Kidney tubule cell (primary cell): Measurements from ENCODE around the gene CD40.
"Not testable (repeated sequence)": the region's sequence is repeated elsewhere in the genome, so short reads cannot be mapped to it uniquely, and the experiment has no call there.

ENCODE experiments used
- DNase-seq: peaks from one replicate; pipeline ENCODE4 v3.0.0-alpha.2; 2018; ENCODE audit warnings: low spot score

CD40 gene

DNA sequence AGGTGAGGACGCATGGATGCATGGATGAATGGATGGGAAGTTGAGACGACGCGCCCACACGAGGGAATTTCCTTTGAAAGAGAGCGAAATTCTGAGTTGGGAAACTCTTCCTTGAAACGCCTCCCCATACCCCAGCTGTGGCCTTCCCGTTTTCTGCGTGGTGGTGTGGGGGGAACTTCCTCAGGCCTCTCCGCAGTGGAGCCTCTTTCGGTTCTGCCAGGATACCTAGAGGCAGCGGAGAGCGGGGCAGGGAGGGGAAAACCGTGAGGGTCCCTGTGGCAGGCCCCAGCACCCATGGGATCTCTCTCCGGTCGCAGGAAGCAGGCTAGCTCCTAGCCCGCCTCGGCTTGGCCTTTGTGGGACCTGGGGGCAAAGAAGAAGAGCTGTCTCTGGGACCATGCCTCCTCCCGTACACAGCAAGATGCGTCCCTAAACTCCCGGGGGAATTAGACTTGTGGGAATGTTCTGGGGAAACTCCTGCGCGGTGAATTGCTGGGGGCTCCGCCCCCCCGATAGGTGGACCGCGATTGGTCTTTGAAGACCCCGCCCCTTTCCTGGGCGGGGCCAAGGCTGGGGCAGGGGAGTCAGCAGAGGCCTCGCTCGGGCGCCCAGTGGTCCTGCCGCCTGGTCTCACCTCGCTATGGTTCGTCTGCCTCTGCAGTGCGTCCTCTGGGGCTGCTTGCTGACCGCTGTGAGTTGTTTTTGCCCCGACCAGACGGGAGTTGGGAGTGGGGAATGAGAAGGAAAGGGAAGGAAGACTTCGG is at the start of gene CD40:
Gene CD40 (plus strand): TSS at position 611 of the 764 bp plus-strand sequence. CDS start 30 bp downstream, at position 641.
- peak; percentile 91 for DNase-seq

DNA sequence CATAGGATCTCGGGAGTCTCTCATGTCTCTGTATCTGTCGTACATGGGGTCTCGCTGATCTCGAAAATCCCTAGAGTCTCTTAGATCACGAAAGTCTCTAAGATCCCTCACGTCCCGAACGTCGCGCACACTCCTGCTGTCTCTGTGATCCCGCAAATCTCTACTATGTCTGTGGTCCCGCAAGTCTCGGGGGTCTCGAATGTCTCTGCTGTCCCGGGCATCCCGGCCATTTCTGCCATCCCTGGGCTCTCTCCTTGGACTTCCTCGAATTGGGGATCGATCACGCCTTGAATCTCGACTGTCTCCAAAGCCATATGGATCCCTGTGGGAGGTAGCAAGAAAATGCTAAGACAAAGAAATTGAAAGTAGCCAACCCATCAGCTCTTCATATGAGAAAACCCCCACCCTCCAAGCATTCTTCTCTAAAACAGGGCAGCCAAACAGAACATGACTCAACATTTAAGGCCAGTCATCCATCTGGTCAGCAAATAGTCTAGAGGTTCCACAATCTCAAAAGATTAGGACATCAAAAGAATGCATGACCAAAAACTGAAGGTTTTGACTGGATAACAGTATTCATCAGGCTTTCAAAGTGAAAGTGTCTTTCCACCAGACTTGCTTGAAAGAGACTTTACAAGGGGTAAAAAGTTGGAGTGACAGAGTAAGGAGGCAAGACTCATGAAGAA is 47.8 kb upstream of the CD40 start:
- peak; percentile 84 for DNase-seq

DNA sequence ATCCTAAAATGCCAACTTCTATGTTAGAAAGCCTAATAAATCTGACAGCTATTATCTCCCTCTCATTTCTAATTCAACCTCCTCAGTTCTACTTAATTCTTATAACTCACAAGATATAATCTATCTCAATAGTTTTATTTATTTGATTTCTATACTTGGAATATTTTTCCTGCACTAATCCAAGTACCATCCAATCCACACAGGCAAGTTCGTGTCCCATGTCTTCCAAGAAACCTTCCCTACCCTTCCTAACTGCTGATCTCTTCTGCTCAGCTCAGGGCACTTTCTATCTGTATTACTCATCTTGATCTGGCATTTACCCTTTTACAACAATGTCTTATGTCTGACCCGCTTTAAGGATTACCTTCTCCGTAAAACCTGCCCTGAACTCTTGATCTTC is 46.5 kb upstream of the CD40 start:
- DNase-seq = no peak

DNA sequence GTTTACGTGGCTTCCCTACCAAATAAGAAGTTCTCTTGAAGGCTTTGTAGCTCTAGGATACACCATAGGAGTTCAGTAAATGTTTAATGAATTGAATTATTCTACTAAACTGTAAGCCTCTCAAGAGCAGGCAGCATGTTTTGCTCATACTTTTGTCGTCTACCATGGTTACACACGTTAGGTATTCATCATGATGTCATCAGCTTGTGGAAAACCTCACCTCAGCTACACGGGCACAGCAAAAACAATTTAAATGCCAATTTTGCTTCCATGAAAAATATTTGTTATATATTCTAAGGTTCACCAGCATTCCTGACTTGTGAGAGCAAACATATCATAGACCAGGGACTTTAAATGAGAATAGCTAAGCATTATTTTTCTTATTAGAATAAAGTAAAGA is 45.1 kb upstream of the CD40 start:
- DNase-seq = no peak

DNA sequence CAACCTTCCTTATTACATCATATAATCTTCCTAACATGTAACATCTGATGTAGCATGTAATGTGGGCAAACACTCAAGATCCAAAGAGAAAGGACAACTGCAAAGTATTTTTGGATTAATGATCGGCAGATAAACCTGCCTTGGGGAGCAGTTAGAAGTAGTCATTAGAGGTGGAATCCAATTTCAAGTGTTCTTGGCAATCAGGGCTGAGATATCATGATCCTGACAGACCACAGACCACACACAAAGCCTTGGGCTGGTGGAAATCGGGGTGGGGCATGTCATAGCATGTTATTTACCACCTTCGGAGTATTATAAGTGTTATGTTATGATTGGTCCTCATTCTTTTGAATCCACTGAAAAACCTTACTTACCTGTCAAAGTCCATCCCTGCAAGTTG is 44.7 kb upstream of the CD40 start:
- DNase-seq = no peak

DNA sequence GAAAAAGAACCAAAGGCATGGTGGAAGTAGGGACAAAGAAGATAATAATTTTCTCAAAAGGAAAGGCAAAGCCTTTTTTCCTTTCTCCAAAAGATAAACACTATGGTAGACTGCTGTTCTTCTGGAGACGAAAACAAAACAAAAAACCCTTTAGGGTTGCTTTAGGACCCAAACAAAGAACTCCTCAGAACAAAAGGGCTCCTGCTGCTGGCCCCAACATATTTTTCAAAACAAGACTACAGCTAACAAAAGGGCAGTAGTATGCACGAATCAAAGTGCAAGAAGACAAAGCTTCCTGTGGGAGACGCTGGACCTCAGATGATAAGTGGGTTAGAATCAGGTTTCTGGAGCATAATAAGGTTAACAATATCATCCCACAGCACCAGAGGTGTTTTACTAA is 44.1 kb upstream of the CD40 start:
- no peak for DNase-seq

DNA sequence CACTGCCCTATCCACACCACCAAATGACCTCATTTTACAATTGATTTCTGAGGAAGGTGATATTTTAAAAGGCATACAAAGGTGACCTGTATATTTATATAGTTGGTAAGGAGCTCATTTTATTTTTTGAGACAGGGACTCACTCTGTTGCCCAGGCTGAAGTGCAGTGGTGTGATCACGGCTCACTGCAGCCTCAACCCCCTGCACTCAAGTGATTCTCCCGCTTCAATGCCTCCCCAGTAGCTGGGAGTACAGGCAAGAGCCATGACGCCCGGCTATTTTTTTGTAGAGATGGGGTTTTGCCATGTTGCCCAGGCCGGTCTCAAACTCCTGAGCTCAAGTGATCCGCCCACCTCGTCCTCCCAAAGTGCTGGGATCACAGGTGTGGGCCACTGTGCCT is 41.3 kb upstream of the CD40 start:
- DNase-seq = no peak

DNA sequence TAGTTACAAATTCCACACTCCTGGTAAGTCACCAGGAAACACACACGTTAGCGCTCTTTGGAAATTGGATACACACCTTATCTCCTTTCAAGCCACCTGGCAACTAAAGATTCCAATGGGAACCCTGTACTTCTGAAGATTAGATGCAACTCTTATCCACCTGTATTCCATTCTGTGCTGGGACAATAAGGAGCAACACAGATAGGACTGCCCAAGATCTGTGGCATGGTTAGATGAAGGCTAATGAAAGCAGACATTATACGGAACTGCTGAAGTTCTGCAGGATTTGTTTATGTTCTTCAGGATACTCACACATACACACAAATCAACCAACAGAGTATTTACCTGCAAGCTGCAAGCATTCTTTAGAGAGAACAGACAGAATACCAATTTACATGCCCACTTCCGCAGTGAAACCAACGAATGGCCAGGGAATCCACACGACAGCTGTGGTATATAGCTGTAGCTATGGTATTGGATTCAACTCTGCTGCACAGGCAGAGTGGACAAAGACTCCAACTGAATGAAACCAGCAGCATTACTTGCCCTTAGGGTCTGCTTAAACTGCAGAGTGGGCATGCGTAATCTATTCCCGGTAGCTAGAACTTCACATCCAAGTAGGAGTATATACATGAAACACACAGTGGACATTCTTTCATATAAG is 40.3 kb upstream of the CD40 start:
- DNase-seq = no peak

DNA sequence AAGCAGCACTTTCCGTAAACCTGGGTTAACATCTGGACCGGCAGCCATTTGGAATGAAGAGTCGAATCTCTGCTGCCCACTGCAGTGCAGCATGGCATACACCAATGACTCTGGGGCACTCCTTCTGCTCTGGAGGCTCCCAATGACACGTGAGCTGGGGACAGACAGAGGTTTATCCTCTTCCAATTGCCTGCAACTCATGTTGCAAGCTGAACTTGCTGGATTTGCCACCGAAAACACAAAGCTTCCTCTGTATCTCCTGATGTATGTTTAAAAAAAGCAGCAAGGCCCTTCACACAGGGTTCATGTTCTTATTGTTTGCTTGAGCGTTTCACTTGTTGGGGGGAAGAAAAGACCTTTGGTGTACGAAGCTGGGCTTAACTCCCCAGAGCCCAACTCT is 39.2 kb upstream of the CD40 start:
- no peak for DNase-seq

DNA sequence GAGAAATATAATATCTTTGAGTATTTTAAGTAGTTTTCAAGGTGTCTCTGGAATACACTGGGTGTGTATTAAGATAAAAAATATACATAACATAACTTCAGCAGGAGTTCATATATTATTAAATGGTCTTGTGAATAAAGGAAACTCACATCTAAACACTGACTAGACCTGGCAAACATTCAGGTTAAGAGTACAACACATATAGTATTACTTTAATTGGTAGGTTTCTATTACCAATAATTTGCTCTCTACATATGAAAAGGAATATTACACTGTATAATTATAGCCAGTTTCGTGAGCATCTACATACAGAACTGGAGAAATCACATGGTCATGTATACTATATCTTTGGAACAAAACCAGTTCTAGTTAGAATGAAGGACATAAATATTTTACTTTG is 37.0 kb upstream of the CD40 start:
- no peak for DNase-seq

DNA sequence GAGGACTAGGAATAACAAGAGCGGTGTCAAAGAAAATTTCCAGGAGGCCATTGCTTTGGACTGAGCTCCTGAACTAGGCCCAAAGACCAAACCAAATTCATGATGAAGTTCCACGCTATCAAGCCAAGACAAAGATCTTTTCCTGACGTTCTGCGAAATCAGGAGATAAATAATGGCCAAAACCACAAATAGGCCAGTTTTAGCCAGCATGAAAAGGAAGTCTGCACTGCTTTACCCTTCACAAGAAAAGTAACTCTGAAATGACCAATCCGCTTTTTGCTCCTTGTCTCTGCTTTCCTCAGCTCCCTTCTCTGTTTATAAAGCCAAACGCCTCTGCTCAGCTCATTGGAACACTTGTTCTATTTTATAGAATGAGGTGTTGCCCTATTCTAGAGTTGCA is 35.0 kb upstream of the CD40 start:
- DNase-seq = no peak

DNA sequence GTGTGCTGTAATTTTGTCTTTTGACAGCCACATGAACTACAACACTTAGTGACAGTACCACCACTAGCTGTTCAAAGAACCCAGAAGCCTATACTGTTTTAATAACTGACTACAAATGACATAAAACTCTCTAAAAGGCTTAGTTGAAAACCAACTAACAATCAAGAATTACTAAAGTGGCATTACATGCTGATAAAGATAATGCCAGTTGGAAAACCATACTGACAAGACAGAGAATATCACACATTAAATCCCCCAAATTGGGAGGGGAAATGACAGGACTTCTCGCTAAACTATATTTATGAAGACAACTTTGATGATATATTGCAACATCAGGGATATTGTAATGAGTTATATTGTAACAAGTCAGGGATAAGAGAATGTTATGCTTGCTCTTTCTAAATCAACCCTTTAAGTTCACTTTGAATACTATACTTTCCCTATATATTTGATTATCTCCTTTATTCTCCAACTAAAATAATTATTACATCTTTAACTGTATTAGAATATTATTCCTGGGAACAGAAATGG is 34.5 kb upstream of the CD40 start:
- no peak for DNase-seq

DNA sequence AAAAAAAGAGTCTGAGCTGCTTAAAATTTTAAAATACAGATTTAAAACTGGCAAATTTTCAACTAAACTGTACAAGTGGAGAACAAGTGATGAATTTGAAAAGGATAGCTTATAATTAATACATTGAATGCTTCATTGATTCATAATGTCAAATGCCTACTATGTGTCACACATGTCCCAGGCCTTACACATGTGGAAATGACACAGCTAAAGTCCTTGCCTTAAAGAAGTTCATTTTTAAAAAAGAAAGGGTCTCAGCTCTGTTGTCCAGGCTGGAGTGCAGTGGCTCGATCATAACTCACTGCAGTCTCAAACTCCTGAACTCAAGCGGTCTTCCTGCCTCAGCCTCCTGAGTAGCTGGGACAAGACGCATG is 33.3 kb upstream of the CD40 start:
- DNase-seq = no peak

DNA sequence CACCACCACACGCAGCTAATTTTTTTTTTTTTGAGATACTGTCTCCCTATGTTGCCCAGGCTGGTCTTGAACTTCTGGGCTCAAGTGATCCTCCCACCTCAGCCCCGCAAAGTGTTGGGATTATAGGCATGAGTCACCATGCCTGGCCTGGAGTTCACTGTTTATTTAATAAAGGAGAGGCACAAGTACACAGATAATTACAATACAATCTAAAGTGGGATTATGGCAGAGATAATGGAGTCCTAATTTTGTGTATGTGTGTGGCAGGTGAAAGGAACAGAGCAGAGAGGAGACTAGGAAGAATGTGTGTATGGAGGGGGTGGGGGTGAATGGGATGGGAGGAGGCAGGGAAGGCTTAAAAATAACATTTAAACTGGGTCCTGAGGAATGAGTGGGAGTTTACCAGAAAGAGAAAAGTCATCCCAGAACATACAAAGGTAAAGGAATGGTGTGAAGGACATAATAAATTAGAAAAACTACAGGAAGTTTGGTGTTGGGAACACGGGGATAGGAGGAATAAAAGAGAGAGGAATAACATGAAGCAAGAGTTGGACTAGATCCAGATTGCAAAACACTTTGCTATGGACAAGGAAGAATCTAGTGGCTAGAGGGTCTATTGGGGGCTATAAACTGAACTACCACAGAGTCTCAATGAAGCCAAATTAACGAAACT is 32.8 kb upstream of the CD40 start:
- DNase-seq = no peak

DNA sequence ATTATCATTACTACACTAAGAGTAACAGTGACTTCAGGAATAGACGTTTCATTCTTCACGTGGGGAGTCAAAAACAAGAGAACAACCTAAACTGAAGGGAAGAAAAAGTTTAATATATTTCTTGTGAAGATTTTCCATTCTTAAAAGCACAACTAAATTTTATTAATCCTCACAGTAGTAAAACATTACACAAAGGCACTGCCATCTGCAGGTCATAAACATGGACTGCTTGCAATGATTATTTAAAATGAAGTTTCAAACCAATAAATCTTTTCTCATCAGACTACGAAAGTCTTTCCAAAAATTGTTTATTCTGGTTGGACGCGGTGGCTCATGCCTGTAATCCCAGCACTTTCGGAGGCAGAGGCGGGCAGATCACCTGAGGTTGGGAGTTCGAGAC is 31.0 kb upstream of the CD40 start:
- peak; percentile 15 for DNase-seq

DNA sequence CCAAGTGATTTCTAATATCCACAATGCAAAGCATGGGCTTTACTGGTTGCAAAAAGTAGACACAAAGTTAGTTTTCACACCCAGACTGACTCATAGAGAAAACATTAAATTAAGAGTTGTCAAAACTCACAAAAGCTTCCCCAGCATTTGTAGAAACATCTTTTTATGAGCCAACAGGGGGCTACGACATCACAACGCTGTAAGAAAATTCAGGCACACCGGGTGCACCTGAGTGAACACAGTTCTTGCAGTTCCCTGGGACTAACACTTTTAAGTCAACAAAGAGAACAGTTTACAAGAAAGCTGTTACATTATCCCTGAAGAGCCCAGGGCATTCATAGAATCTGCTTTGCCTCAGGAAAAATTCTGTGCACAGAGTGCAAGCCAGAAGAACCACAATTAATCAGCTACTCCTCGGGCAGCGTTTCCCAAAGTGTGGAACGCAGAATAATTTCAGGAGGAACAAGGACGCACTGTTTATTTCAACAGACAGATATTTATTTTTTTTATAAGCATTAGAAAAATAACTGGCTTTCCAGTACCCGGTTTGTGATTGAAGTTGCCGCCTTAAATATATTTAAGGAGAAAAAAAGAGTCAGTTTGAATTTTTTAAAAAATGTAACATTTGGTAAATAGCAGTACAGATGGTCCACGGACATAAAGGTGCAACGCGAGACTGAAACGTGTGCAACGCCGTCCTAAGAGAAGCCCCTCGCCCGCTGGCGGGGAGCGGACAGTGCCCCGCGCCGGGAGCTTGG is 29.5 kb upstream of the CD40 start:
- peak; percentile 41 for DNase-seq

DNA sequence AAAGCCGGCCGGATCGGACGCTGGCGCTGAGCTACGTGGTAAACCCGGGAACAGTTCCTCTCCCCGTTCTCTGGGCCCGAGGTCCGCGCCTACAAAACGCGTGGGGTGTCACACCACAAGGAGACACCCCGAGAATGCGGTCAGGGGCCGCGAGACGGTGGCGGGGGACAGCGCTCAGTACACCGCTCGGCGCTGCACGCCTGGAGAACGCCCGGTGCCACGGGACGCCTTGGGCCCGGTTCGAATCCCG is 29.0 kb upstream of the CD40 start:
- no peak for DNase-seq

DNA sequence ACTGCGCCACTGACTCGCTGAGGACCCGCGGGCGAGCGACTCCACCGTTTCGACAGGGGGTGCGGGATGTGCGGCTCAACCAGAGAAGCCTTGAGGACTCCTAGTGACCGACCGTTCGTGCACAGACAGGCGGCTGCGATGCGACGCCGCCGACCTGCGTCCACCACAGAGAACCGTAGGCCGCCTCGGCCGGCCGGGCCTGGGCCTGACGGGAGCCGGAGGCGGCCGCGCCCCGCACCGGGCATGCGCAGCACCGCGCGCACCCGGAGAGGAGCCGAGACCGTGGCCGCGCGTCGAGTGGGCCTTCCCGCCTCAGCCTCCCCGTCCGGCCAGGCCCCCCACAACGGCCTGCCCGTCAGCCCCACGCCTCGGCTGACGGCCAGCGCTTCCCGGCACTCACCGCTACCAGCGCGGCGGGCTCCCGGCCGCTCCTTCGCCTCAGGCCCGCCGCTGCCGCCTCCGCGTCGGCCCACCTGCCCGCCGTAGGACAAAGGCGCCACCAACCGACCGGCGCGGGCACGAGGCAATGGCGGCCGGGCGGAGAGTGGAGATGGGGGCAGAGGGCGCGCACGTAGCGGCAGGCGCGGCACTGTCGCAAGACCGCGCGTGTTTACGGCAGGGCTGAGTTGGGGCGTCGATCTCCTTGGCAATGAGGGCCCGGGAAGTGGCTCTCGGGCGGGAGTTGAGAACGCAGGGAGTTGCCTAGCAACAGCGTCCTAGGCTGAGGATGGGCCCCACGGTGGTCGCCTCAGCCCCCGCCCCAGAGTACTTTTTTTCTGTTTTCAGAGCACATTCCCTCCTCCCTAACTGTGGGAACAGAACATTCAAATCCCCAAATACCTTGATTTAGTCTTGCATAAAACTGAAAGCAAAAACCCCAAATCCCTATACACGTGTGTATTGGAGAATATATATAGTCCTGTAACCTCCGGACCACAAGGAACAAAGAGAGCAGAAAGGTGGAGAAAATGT is 28.4 kb upstream of the CD40 start, which contains the start of gene NCOA5:
Gene NCOA5 (minus strand): TSS at position 546 of the 972 bp plus-strand sequence. CDS start 10,538 bp downstream, outside the sequence.
- peak; percentile 96 for DNase-seq

DNA sequence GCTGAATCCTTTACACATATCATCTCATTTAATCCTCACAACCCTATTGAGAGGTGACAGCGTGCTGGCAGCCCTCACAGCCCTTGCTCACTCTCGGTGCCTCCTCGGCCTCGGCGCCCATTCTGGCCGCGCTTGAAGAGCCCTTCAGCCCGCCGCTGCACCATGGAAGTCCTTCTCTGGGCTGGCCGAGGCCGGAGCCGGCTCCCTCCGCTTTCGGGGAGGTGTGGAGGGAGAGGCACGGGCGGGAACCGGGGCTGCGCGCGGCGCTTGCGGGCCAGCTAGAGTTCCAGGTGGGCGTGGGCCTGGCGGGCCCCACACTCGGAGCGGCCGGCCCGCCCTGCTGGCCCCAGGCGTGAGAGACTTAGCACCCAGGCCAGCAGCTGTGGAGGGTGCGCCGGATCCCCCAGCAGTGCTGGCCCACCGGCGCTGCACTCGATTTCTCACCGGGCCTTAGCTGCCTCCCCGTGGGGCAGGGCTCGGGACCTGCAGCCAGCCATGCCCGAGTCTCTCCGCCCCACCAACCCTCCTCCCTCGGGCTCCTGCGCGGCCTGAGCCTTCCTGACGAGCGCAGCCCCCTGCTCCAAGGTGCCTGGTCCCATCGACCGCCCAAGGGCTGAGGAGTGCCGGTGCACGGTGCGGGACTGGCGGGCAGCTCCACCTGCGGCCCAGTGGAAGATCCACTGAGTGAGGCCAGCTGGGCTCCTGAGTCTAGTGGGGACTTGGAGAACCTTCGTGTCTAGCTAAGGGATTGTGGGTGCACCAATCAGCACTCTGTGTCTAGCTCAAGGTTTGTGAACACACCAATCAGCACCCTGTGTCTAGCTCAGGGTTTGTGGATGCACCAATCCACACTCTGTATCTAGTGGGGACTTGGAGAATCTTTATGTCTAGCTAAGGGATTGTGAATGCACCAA is 26.2 kb upstream of the CD40 start:
- DNase-seq = not testable (repeated sequence)

DNA sequence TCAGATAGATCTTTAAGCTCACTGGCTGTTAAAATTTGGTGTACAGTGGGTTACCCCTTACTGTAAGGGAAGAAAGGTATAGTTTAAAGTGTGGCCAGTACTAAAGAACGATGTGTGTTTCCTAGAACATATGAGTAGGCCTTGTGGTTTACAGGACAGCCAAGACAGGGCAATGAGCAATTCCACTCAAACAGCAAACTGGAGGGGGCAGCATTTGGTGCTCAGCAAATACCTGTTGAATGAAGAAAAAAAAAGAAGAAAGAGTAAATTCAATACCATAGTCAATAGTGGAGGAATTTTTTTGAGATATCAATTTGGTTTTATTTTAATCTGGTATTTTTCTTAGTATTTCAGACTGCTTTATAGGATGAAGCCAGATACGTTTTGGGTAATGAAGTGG is 24.6 kb upstream of the CD40 start:
- no peak for DNase-seq
